DND-41 (cell line): ENCODE results near the gene CHRNB2.
A peak's percentile ranks its signal among the peaks of the same experiment; 100 is the strongest.

ENCODE experiments used
- ATAC-seq: fragments of 200-7000 bp; cut with Tn5 transposase; 3 replicates; pipeline ENCODE4 v1.9.1; 2021; ENCODE audit warnings: low read depth; ENCODE audit not compliant: insufficient read depth
- DNase-seq: peaks from one replicate; pipeline ENCODE4 v3.0.0-alpha.2; 2020
- H2AFZ ChIP-seq: 2 replicates; pipeline ENCODE4 v1.6.0; 2012; ENCODE audit warnings: low read depth, low read length
- H3K27ac ChIP-seq: 2 replicates; pipeline ENCODE4 v1.5.1; 2012; ENCODE audit warnings: low read length, inconsistent platforms
- H3K27me3 ChIP-seq: fragments of 200-600 bp; sonication (generic); 2 replicates; pipeline ENCODE4 v1.6.0; 2012; ENCODE audit warnings: low read length, mild to moderate bottlenecking, inconsistent platforms; ENCODE audit not compliant: insufficient read depth, poor library complexity
- H3K36me3 ChIP-seq: 2 replicates; pipeline ENCODE4 v1.5.1; 2012; ENCODE audit warnings: low read length, inconsistent platforms; ENCODE audit not compliant: insufficient read depth
- H3K4me1 ChIP-seq: 2 replicates; pipeline ENCODE4 v1.5.1; 2012; ENCODE audit warnings: mild to moderate bottlenecking, low read length; ENCODE audit not compliant: insufficient read depth
- H3K4me2 ChIP-seq: 2 replicates; pipeline ENCODE4 v1.6.0; 2012; ENCODE audit warnings: mild to moderate bottlenecking, moderate library complexity, low read length, inconsistent platforms; ENCODE audit not compliant: insufficient read depth
- H3K4me3 ChIP-seq, 2 experiments: fragments of 200-600 bp in 1 of 2; shearing (Covaris generic) in 1 of 2; 2 replicates each; pipeline ENCODE4 v1.5.1; 2012 to 2016; ENCODE audit warnings: inconsistent platforms in 2 of 2, low read length in 2 of 2, mild to moderate bottlenecking in 2 of 2, low read depth in 1 of 2, moderate library complexity in 1 of 2
- H3K79me2 ChIP-seq: 2 replicates; pipeline ENCODE4 v1.6.0; 2012; ENCODE audit warnings: low read length, inconsistent platforms; ENCODE audit not compliant: insufficient read depth
- H3K9ac ChIP-seq: 2 replicates; pipeline ENCODE4 v1.6.0; 2012; ENCODE audit warnings: low read depth, mild to moderate bottlenecking, inconsistent platforms, low read length, moderate library complexity
- H3K9me3 ChIP-seq: 2 replicates; pipeline ENCODE4 v1.5.1; 2012; ENCODE audit warnings: low read length, moderate library complexity, mild to moderate bottlenecking, inconsistent platforms; ENCODE audit not compliant: insufficient read depth, severe bottlenecking
- H4K20me1 ChIP-seq: 2 replicates; pipeline ENCODE4 v1.6.0; 2012; ENCODE audit warnings: low read length; ENCODE audit not compliant: insufficient read depth
- CTCF ChIP-seq: IDR thresholded peaks from 2 replicates; pipeline ENCODE4 v1.5.1; 2012; ENCODE audit warnings: borderline replicate concordance, low read length, moderate library complexity, mild to moderate bottlenecking; ENCODE audit not compliant: poor library complexity, severe bottlenecking; ENCODE audit errors: extremely low read depth
- EZH2 ChIP-seq: IDR thresholded peaks from 3 replicates; pipeline ENCODE4 v1.6.1; 2012; ENCODE audit warnings: borderline replicate concordance, low read depth, mild to moderate bottlenecking, moderate library complexity, low read length, inconsistent platforms; ENCODE audit not compliant: severe bottlenecking

CHRNB2 gene

DNA sequence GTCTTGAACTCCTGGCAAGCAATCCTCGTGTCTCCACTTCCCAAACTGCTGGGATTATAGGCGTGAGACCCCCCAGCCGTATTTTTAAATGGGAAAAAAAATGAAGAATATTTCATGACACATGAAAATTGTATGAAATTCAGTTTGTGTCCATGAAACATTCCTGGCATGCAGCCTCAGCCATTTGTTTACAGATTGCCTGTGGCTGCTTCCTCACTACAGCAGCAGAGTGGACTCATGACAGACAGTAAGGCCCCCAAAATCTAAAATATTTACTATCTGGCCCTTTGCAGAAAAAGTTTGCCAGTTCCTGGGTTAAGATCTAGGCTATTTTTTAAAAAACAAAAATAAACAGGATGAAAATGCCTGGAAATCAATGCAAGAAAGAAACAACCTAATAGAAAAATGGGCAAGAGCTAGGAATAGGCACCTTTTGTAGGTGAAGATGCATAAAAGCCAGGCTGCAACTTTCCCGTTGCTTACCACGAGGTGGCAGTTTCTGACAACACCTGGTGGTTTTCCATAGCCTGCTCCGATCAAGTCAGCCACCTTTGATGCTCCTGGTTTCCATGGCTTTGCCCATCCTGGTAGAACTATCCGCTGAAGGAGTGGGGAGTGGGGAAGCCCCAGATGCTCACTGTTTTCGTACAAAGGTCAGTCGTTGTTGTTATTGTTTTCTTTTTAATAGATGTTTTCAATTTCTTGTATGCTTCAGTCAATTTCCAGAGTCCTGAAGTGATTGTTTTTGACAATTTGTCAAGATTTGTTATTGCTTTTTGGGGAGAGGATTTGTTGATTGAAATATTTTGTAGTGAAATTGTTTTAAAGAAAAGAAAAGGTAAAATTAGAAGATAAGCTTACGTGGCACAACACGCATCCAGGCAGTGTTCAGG lies 33.4 kb upstream of the CHRNB2 start:
- Histone ChIP-seq H2AFZ (no peak overlapping the region), H3K4me1 (no peaks in the 10 kb centered on the region), H3K36me3 (no peaks in the 10 kb centered on the region), H3K79me2 (no peaks in the 10 kb centered on the region), H3K9me3 (no peaks in the 10 kb centered on the region), H3K27ac (no peak overlapping the region), H3K4me2 (no peak overlapping the region), H3K4me3 (no peak overlapping the region), H4K20me1 (no peaks in the 10 kb centered on the region), H3K27me3 (no peaks in the 10 kb centered on the region), H3K9ac (no peak overlapping the region)
- ATAC-seq: no peak; the same call in 2 of the 3 replicates
- TF ChIP-seq EZH2 (no peak), CTCF (peak; percentile 66)
- peak; percentile 32 for DNase-seq

DNA sequence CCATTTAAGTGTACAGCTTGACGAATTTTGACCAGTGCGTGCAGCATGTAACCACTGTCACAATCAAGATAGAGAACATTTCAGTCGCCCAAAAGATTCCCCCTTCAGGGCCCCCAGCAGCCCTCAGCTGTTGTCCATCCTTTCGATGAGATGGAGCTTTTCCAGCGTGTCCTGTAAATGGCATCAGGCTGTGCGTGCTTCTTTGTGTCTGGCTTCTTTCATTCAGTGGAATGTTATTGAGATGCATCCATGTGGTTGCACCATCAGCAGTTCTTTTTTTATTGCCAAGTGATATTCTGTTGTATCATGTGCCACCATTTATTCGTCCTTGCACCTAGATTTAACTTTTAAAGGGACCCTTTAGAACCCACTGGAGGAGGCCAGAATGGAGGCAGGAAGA lies 31.0 kb upstream of the CHRNB2 start:
- no peak for ATAC-seq
- no peak overlapping the region for H2AFZ ChIP-seq
- no peak overlapping the region for H3K27ac ChIP-seq
- no peaks in the 10 kb centered on the region for H3K9me3 ChIP-seq
- no peak overlapping the region for H3K4me2 ChIP-seq
- no peak overlapping the region for H3K4me3 ChIP-seq
- H3K9ac ChIP-seq: no peak overlapping the region
- TF ChIP-seq CTCF (no peak), EZH2 (no peak)
- H3K27me3 ChIP-seq: peaks cover 3% of the 10 kb centered on the region
- H3K79me2 ChIP-seq: no peaks in the 10 kb centered on the region
- H4K20me1 ChIP-seq: no peaks in the 10 kb centered on the region
- DNase-seq: no peak
- H3K36me3 ChIP-seq: no peaks in the 10 kb centered on the region
- H3K4me1 ChIP-seq: no peaks in the 10 kb centered on the region

DNA sequence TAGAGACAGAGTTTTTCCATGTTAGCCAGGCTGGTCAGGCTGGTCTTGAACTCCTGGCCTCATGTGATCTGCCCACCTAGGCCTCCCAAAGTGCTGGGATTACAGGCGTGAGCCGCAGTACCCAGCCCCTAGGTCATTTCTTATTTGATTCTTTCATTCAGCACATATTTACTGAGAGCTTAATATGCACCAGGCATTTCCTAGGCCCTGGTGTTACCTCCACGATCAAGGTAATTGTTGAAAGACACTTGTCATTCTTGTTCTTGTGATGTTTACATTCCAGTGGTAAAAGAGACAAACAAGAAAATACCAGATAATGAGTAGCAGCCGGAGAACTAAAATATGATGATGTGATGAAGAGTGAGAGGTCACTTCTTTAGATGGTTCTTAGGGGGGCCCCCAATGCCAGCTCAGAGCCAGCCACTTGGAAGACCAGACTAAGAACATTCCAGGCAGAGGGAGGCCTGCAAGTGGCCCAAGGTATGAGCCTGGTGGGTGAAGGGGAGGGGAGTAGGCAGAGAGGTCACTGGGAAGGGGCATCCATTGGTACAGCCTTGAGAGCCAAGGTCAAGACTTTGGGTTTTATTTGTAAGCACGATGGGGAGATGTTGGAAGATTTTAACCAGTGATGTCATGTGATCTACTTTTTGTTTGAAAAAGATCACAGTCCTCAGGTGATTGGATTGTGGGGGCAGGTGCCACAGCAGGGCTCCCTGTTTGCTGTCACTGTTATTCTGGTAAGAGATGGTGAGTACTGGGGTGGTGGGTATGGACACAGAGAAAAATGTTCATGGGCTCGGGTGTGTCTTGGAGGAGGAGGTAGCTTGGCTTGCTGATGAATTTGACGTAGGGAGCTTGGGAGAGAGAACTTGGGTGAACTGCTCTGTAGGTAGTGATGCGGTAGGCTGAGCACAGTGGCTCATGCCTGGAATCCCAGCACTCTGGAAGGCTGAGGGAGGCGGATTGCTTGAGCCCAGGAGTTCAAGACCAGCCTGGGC lies 27.8 kb upstream of the CHRNB2 start:
- Histone ChIP-seq H3K27ac (no peak overlapping the region), H3K79me2 (no peaks in the 10 kb centered on the region), H4K20me1 (no peaks in the 10 kb centered on the region), H2AFZ (no peak overlapping the region), H3K9ac (no peak overlapping the region), H3K36me3 (no peaks in the 10 kb centered on the region), H3K27me3 (peaks cover 6% of the 10 kb centered on the region), H3K4me1 (no peaks in the 10 kb centered on the region), H3K4me3 (no peak overlapping the region), H3K4me2 (no peak overlapping the region), H3K9me3 (no peaks in the 10 kb centered on the region)
- DNase-seq (no peak), ATAC-seq (no peak)
- TF ChIP-seq EZH2 (no peak), CTCF (no peak)
